ENCODE data around the gene ACY1. TPM values are rescaled to one million over a fixed set of nuclear protein-coding genes. Genes with fewer than 3 reads are reported as not detected.

The ACY1 gene
- total RNA-seq, 1 donor from 2014 or later: 24.5 TPM

DNA sequence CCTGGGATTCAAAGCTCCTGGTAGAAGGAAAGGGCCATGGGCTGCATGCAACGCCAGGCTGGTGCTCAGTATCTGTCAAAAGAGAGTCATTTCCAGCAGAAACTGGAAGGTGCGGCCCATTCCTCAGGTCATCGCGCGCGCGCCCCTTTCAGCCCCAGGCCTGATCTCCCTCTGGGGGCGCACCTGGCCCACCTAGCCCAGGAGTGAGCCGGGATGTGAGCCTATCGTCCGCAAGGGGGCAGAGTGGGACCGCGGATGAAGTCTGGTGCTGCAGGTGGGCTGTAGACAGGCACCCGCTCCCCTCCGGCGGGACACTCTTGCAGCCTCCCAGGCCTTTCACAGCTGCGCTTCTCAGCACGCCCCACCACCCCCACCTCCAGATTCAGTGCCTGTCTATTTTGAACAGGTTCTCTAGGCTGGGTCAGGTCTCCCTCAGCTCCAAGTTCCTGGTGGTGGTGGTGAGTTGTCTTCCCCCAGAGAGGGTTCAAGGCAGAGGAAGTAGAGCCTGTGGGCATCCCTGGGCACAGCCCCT, 18.2 kb downstream of the ACY1 start:
- H3K27ac Mint-ChIP-seq (ENCODE audit: unreplicated experiment): no peak overlapping the region
- H3K4me3 Mint-ChIP-seq (ENCODE audit: unreplicated experiment): no peak overlapping the region
- H3K27me3 Mint-ChIP-seq (ENCODE audit: low read depth): peaks cover 2% of the 10 kb centered on the region
- no peaks in the 10 kb centered on the region for H3K36me3 Mint-ChIP-seq (ENCODE audit: low read depth)
- TF ChIP-seq, protein P1, sequence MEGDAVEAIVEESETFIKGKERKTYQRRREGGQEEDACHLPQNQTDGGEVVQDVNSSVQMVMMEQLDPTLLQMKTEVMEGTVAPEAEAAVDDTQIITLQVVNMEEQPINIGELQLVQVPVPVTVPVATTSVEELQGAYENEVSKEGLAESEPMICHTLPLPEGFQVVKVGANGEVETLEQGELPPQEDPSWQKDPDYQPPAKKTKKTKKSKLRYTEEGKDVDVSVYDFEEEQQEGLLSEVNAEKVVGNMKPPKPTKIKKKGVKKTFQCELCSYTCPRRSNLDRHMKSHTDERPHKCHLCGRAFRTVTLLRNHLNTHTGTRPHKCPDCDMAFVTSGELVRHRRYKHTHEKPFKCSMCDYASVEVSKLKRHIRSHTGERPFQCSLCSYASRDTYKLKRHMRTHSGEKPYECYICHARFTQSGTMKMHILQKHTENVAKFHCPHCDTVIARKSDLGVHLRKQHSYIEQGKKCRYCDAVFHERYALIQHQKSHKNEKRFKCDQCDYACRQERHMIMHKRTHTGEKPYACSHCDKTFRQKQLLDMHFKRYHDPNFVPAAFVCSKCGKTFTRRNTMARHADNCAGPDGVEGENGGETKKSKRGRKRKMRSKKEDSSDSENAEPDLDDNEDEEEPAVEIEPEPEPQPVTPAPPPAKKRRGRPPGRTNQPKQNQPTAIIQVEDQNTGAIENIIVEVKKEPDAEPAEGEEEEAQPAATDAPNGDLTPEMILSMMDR (IDR thresholded peaks at IDR 0.05): peak; percentile 99
- no peak for DNase-seq (ENCODE audit: low spot score)
- no peaks in the 10 kb centered on the region for H3K9me3 Mint-ChIP-seq (ENCODE audit: low read depth)
- peaks cover 27% of the 10 kb centered on the region for H3K4me1 Mint-ChIP-seq (ENCODE audit: low read depth)

DNA sequence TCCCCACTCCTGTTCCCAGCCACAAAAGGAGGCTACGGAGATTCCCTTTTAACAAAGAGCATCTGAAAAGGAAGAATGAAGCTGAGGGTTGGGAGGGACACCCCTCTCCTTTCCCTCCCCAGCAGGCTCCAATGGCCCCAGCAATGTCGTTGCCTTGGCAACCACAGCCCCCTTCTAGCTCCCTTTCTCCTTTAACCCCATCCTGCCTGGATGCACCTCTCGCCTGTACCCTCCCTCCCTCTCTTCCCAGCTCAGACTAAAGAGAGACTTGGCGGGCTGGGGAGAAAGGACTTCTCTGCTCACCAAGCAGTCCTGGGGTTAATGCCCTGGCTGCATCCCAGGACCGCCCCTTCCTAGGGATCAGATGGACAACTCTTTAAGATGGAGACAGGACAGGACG, 19.4 kb downstream of the ACY1 start:
- peaks cover 2% of the 10 kb centered on the region for H3K27me3 Mint-ChIP-seq (ENCODE audit: low read depth)
- DNase-seq (ENCODE audit: low spot score): no peak
- H3K4me1 Mint-ChIP-seq (ENCODE audit: low read depth): peaks cover 27% of the 10 kb centered on the region
- H3K36me3 Mint-ChIP-seq (ENCODE audit: low read depth): no peaks in the 10 kb centered on the region
- no peak overlapping the region for H3K4me3 Mint-ChIP-seq (ENCODE audit: unreplicated experiment)
- H3K9me3 Mint-ChIP-seq (ENCODE audit: low read depth): no peaks in the 10 kb centered on the region
- no peak overlapping the region for H3K27ac Mint-ChIP-seq (ENCODE audit: unreplicated experiment)
- TF ChIP-seq, protein P1 (IDR thresholded peaks at IDR 0.05): no peak

DNA sequence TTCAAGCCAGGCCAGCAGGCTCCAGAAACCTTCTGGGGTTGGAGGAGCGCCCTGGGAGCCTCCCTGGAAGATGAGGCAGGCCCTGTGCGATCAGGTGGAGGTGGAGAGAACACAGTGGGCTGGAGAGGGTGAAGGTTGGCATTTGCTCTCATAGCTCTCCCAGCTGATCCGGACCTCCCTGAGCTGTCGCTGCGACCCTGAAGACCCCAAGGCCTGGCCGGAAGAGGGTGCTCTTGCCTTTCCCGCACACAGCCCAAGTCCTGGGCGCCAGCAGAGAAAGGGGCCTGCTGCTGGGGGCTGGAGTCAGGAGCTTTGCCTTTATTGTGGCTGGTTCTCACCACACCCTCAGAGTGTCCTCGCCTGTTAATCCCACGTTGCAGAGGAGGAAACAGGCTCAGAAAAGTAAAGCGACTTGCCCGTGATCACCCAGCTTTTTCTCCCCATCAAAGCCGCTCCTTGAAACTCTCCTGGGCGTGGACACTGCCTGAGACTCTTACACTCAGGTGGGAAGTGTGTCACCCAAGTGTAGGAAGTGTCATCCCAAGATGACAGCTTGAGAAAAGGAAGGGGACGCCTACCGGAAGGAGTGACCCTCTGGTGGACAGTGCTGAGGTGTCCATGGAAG, 20.9 kb downstream of the ACY1 start:
- TF ChIP-seq, protein P1 (IDR thresholded peaks at IDR 0.05): peak; percentile 88
- no peak for DNase-seq (ENCODE audit: low spot score)
- H3K4me1 Mint-ChIP-seq (ENCODE audit: low read depth): peaks cover 22% of the 10 kb centered on the region
- H3K27me3 Mint-ChIP-seq (ENCODE audit: low read depth): no peaks in the 10 kb centered on the region
- no peaks in the 10 kb centered on the region for H3K9me3 Mint-ChIP-seq (ENCODE audit: low read depth)
- H3K36me3 Mint-ChIP-seq (ENCODE audit: low read depth): no peaks in the 10 kb centered on the region
- no peak overlapping the region for H3K27ac Mint-ChIP-seq (ENCODE audit: unreplicated experiment)
- H3K4me3 Mint-ChIP-seq (ENCODE audit: unreplicated experiment): no peak overlapping the region

DNA sequence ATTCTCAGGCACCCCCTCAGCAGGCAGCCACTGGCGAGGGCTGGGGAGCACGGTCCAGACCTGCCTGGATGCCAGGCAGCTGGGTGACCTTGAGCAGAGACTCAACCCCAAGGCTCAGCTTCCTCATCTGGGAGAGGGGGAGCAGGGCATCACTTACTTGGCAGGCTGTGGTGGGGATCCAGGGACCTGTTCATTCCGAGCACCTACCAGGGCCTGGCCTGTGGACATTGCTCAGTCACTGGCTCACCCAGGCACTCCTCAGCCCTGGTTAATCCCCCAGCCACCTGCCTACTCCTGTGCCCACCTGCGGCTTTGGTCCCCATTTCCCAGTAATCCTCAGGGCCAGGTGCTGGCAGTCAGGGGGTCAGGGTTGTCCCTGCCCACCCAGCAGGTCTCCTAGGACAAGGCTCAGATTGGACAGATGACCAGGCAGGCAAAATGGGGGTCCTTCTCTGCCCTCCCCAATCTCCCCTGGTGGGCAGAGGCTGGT, 21.6 kb downstream of the ACY1 start:
- Mint-ChIP-seq H3K27ac (ENCODE audit: unreplicated experiment) (no peak overlapping the region), H3K9me3 (ENCODE audit: low read depth) (no peaks in the 10 kb centered on the region), H3K36me3 (ENCODE audit: low read depth) (no peaks in the 10 kb centered on the region), H3K27me3 (ENCODE audit: low read depth) (no peaks in the 10 kb centered on the region), H3K4me1 (ENCODE audit: low read depth) (peaks cover 22% of the 10 kb centered on the region), H3K4me3 (ENCODE audit: unreplicated experiment) (no peak overlapping the region)
- TF ChIP-seq, protein P1 (IDR thresholded peaks at IDR 0.05): no peak
- no peak for DNase-seq (ENCODE audit: low spot score)

DNA sequence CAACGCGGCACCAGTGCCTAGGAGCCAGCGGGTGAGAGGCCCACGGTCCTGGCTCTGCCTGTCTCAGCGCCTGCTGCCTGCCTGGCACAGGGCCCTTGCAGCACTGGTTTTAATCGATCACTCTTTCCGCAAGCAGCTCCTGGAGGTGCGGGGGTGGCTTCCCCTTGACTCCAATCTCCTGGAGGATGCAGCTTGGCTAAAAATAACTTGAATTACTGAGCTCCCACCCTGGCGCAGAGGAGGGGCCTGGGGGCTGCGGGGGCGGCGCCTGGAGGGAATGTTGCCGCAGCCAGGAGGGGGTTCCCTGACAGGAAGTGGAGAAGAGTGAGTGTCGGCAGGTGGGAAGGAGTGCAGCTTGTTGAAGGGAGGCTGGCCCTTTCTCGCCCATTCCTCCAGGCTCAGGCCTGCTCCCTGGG, 22.2 kb downstream of the ACY1 start:
- DNase-seq (ENCODE audit: low spot score): no peak
- Mint-ChIP-seq H3K9me3 (ENCODE audit: low read depth) (no peaks in the 10 kb centered on the region), H3K27ac (ENCODE audit: unreplicated experiment) (no peak overlapping the region), H3K4me1 (ENCODE audit: low read depth) (peaks cover 22% of the 10 kb centered on the region), H3K36me3 (ENCODE audit: low read depth) (no peaks in the 10 kb centered on the region), H3K27me3 (ENCODE audit: low read depth) (no peaks in the 10 kb centered on the region), H3K4me3 (ENCODE audit: unreplicated experiment) (no peak overlapping the region)
- TF ChIP-seq, protein P1 (IDR thresholded peaks at IDR 0.05): peak; percentile 11
